ENCODE measurements around the gene PICK1. TPM values are rescaled to one million over a fixed set of nuclear protein-coding genes. Genes with fewer than 3 reads are reported as not detected.
A peak's percentile ranks its signal among the peaks of the same experiment; 100 is the strongest.

Gene PICK1
- total and polyA plus RNA-seq, 2 of the 13 experiments (the other 11 are each of a cell fraction or from before 2014, with no cell fraction given) = 19.3 to 25.3 TPM

DNA sequence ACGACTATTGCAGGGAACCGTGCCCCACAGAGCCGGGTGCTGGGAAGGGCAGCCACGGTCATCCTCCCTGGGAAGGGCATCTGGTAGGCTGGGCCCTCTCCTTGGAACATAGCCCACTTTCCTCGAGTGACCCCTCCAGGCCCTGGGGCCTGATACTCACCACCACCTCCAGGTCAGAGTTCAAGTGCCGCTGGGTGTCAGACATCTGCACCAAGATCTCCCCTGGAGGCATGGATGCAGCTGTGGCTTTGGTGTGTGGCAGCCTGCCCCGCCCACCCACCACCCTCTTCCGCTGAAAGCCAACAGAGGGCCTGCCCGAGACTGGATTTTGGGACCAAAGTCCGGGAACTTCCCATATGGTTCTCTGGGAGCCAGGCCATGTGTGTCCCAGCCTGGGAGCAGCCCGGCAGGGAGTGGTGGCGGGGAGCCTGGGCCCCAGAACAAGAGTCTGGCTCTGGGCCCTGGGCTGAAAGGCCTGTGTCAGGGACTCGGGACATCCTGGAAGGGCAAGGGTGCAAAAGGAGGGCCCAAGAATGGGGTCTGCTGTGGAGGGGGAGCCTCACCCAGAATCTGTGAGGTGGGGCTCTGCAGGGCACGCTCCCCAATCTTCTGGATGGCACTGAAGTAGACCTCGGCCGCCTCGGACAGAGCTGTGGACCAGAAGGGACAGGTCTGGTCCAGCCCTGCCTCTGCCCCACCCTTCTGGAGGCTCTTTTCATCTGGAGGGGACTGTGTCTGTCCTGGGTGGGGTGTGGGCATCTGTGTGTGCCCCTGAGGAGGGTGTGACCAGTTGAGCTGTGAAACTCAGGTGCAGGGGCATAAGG is 50.7 kb downstream of the PICK1 start (continued):
- TF ChIP-seq ZBTB49 (CRISPR knock-in tag; IDR thresholded peaks at IDR 0.05; ENCODE audit: borderline replicate concordance) = no peak
- no peak for TF ChIP-seq JUNB (CRISPR knock-in tag; IDR thresholded peaks at IDR 0.05; ENCODE audit: borderline replicate concordance)
- TF ChIP-seq MAFF (IDR thresholded peaks at IDR 0.05; ENCODE audit: low read depth, low read length) = no peak
- peak; percentile 31 for TF ChIP-seq XRCC5 (optimal IDR thresholded peaks at IDR 0.05; ENCODE audit: low read length)
- 0 out of 2 replicates have a peak, but pooled peaks have one; percentile 34 for TF ChIP-seq TCF7 (IDR thresholded peaks at IDR 0.05; ENCODE audit: low read depth)
- TF ChIP-seq SATB2 (CRISPR knock-in tag; IDR thresholded peaks at IDR 0.05) = no peak
- no peak for TF ChIP-seq ZNF678 (CRISPR knock-in tag; IDR thresholded peaks at IDR 0.05)
- TF ChIP-seq XBP1 (CRISPR knock-in tag; IDR thresholded peaks at IDR 0.05) = no peak
- TF ChIP-seq, protein P1, sequence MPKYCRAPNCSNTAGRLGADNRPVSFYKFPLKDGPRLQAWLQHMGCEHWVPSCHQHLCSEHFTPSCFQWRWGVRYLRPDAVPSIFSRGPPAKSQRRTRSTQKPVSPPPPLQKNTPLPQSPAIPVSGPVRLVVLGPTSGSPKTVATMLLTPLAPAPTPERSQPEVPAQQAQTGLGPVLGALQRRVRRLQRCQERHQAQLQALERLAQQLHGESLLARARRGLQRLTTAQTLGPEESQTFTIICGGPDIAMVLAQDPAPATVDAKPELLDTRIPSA (CRISPR knock-in tag; IDR thresholded peaks at IDR 0.05; ENCODE audit: borderline replicate concordance) = no peak
- 0 out of 2 replicates have a peak, but pooled peaks have one; percentile 32 for TF ChIP-seq ZNF563 (CRISPR knock-in tag; IDR thresholded peaks at IDR 0.05)
- no peak for TF ChIP-seq KLF15 (CRISPR knock-in tag; IDR thresholded peaks at IDR 0.05; ENCODE audit: borderline replicate concordance)
- peak; percentile 95 for TF ChIP-seq HNF4A (CRISPR knock-in tag; IDR thresholded peaks at IDR 0.05)
- TF ChIP-seq HMGXB4 (CRISPR knock-in tag; IDR thresholded peaks at IDR 0.05; ENCODE audit: borderline replicate concordance in 1 of 2, low read depth in 1 of 2) = no peak
- peak; percentile 83 for TF ChIP-seq TBX2 (CRISPR knock-in tag; IDR thresholded peaks at IDR 0.05; ENCODE audit: borderline replicate concordance)
- no peak for TF ChIP-seq MYNN (CRISPR knock-in tag; IDR thresholded peaks at IDR 0.05; ENCODE audit: low read depth)
- TF ChIP-seq, protein P2, sequence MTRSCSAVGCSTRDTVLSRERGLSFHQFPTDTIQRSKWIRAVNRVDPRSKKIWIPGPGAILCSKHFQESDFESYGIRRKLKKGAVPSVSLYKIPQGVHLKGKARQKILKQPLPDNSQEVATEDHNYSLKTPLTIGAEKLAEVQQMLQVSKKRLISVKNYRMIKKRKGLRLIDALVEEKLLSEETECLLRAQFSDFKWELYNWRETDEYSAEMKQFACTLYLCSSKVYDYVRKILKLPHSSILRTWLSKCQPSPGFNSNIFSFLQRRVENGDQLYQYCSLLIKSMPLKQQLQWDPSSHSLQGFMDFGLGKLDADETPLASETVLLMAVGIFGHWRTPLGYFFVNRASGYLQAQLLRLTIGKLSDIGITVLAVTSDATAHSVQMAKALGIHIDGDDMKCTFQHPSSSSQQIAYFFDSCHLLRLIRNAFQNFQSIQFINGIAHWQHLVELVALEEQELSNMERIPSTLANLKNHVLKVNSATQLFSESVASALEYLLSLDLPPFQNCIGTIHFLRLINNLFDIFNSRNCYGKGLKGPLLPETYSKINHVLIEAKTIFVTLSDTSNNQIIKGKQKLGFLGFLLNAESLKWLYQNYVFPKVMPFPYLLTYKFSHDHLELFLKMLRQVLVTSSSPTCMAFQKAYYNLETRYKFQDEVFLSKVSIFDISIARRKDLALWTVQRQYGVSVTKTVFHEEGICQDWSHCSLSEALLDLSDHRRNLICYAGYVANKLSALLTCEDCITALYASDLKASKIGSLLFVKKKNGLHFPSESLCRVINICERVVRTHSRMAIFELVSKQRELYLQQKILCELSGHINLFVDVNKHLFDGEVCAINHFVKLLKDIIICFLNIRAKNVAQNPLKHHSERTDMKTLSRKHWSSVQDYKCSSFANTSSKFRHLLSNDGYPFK (CRISPR knock-in tag; IDR thresholded peaks at IDR 0.05; ENCODE audit: borderline replicate concordance) = no peak
- no peak for TF ChIP-seq ZNF33A (CRISPR knock-in tag; IDR thresholded peaks at IDR 0.05; ENCODE audit: borderline replicate concordance)
- TF ChIP-seq IRX3 (CRISPR knock-in tag; IDR thresholded peaks at IDR 0.05; ENCODE audit: borderline replicate concordance, low read depth) = no peak
- TF ChIP-seq HES4 (CRISPR knock-in tag; IDR thresholded peaks at IDR 0.05; ENCODE audit: borderline replicate concordance) = no peak
- TF ChIP-seq TRIM24 (CRISPR knock-in tag; IDR thresholded peaks at IDR 0.05) = no peak
- no peak for TF ChIP-seq ZNF550 (CRISPR knock-in tag; IDR thresholded peaks at IDR 0.05; ENCODE audit: borderline replicate concordance)

Data from HepG2 (cell line).